GM12878 (cell line): ENCODE data around the gene PPEF1. TPM values are rescaled to one million over a fixed set of nuclear protein-coding genes. Genes with fewer than 3 reads are reported as not detected.

Experiments
- ATAC-seq: fragments of 200-7000 bp; cut with Tn5 transposase; 3 replicates; pipeline ENCODE4 v1.9.1; 2020; ENCODE audit warnings: mild to moderate bottlenecking, moderate library complexity
- BruUV-seq: library from RNA; stranded (reverse); fragments of 400-500 nt; replicated peaks from 2 replicates; lab custom pipeline; 2021; lab: Mats Ljungman, UMichigan
- CTCF ChIA-PET: fragments of 300-600 bp; sonication (Branson Sonifier 250); formaldehyde crosslinking; extraction: SDS; loops from one replicate; lab custom pipeline; 2021; ENCODE audit warnings: inconsistent platforms; lab: Yijun Ruan, JAX
- POLR2A ChIA-PET: fragments of 350-600 bp; formaldehyde crosslinking; extraction: SDS; loops from one replicate; lab custom pipeline; 2021; ENCODE audit warnings: inconsistent platforms; lab: Charles Lee
- RAD21 ChIA-PET: fragments of 300-600 bp; sonication (Branson Sonifier 250); formaldehyde crosslinking; loops from one replicate; lab custom pipeline; 2023; ENCODE audit warnings: antibody characterized with exemption; ENCODE audit not compliant: unreplicated experiment; lab: Charles Lee
- SMC1A ChIA-PET: fragments of 300-600 bp; sonication (Branson Sonifier 250); formaldehyde crosslinking; loops from one replicate; lab custom pipeline; 2023; ENCODE audit not compliant: unreplicated experiment, uncharacterized antibody; lab: Charles Lee
- DNase-seq: peaks from one replicate; pipeline ENCODE4 v3.0.0-alpha.2; 2011; ENCODE audit warnings: low read depth, low spot score
- FAIRE-seq: peaks from 3 replicates; lab custom pipeline; 2011; peaks lifted over from hg19 to GRCh38; lab: Jason Lieb, UNC
- H2AFZ ChIP-seq: 2 replicates; pipeline ENCODE4 v1.6.0; 2011; ENCODE audit warnings: low read depth, low read length, control low read depth; ENCODE audit not compliant: control insufficient read depth
- H3K27ac ChIP-seq: 2 replicates; pipeline ENCODE4 v1.5.1; 2011; ENCODE audit warnings: control low read depth; ENCODE audit not compliant: control insufficient read depth, insufficient read depth
- H3K27me3 ChIP-seq, 2 experiments: replicated peaks in 1 of 2; 2 replicates each; pipeline versions ENCODE4 v1.6.0 to v1.6.1; 2011; ENCODE audit warnings: low read length in 1 of 2; ENCODE audit not compliant: control insufficient read depth in 2 of 2, insufficient read depth in 2 of 2
- H3K36me3 ChIP-seq, 2 experiments: 2 replicates each; pipeline ENCODE4 v1.5.1; 2011; ENCODE audit warnings: low read length in 1 of 2; ENCODE audit not compliant: control insufficient read depth in 2 of 2, insufficient read depth in 2 of 2
- H3K4me1 ChIP-seq: 2 replicates; pipeline ENCODE4 v1.6.1; 2011; ENCODE audit warnings: mild to moderate bottlenecking, low read length, moderate library complexity, mixed read lengths; ENCODE audit not compliant: control insufficient read depth, insufficient read depth
- H3K4me2 ChIP-seq: 2 replicates; pipeline ENCODE4 v1.6.0; 2011; ENCODE audit warnings: control low read depth; ENCODE audit not compliant: control insufficient read depth, insufficient read depth
- H3K4me3 ChIP-seq: fragments of 200-600 bp; sonication (generic); 2 replicates; pipeline ENCODE4 v1.5.1; 2016
- H3K79me2 ChIP-seq: 2 replicates; pipeline ENCODE4 v1.6.0; 2011; ENCODE audit warnings: low read length; ENCODE audit not compliant: control insufficient read depth, insufficient read depth
- H3K9ac ChIP-seq: 2 replicates; pipeline ENCODE4 v1.8.0; 2011; ENCODE audit warnings: low read length, control low read depth, mixed read lengths; ENCODE audit not compliant: control insufficient read depth, insufficient read depth
- H3K9me3 ChIP-seq: replicated peaks from 3 replicates; pipeline ENCODE4 v1.5.1; 2011; ENCODE audit warnings: mild to moderate bottlenecking, low read length; ENCODE audit not compliant: control insufficient read depth, insufficient read depth
- H4K20me1 ChIP-seq: 2 replicates; pipeline ENCODE4 v1.6.0; 2011; ENCODE audit not compliant: control insufficient read depth, insufficient read depth
- CHD1 ChIP-seq: IDR thresholded peaks from 2 replicates; pipeline ENCODE4 v1.6.1; 2012; ENCODE audit warnings: low read depth, low read length, improper control_type of control experiment
- JUNB ChIP-seq: IDR thresholded peaks from 2 replicates; pipeline ENCODE4 v1.6.1; 2016; ENCODE audit warnings: antibody characterized with exemption, mild to moderate bottlenecking
- SPI1 ChIP-seq: IDR thresholded peaks from 2 replicates; pipeline ENCODE4 v1.6.1; 2011; ENCODE audit warnings: low read depth, mild to moderate bottlenecking, low read length, moderate library complexity, borderline replicate concordance; ENCODE audit not compliant: insufficient read depth
- ZBTB33 ChIP-seq: fragments of 450-650 bp; IDR thresholded peaks from 2 replicates; pipeline ENCODE4 v1.6.1; 2017; ENCODE audit warnings: mild to moderate bottlenecking
- ZNF384 ChIP-seq: IDR thresholded peaks from 2 replicates; pipeline ENCODE4 v1.6.1; 2012; ENCODE audit warnings: low read depth, mild to moderate bottlenecking, low read length, improper control_type of control experiment, borderline replicate concordance
- WGBS: methylation state at CpG from one replicate; pipeline ENCODE4 v1.1.6; 2016; ENCODE audit warnings: low lambda C conversion rate; ENCODE audit not compliant: insufficient replicate concordance, insufficient coverage; ENCODE audit errors: missing lambda C conversion rate; 5-methylcytosine and 5-hydroxymethylcytosine counted together
- in situ Hi-C: fragments of 300-500 bp; cut with MboI; formaldehyde crosslinking; loops from 9 replicates; pipeline ENCODE4 v1.14.3; 2018; ENCODE audit warnings: mixed read lengths
- intact Hi-C: fragments of 100-400 bp; cut with micrococcal nuclease; formaldehyde crosslinking; loops from one replicate; pipeline ENCODE4 v1.14.2; 2022; ENCODE audit not compliant: unreplicated experiment
- polyA plus RNA-seq, 11 experiments: library from polyadenylated mRNA; depleted of rRNA in 4 of 11; unstranded in 6 of 11; stranded (reverse) in 5 of 11; fragments of >200 nt; fragmentation: Nextera tagmentation in 4 of 11; fragmentation: Illumina TruSeq in 1 of 11; extraction: Ambion mirVana in 4 of 11; extraction: Trizol in 1 of 11; gene quantifications; 1 replicate in 1 of 11; 2 replicates in 10 of 11; pipeline versions ENCODE4 v1.2.1 to v1.2.3, GENCODE V29; 2011 to 2016; ENCODE audit warnings: inconsistent platforms in 2 of 11, missing spikeins in 2 of 11, low read depth in 1 of 11
- total RNA-seq, 4 experiments: library from RNA; depleted of rRNA in 3 of 4; stranded (reverse); fragments of >200 nt in 3 of 4; fragmentation: Illumina TruSeq in 1 of 4; extraction: Trizol in 1 of 4; gene quantifications; 2 replicates each; pipeline versions ENCODE4 v1.2.1 to v1.2.3, GENCODE V29; 2013 to 2021
- TF ChIP-seq, protein P1 (sequence below): IDR thresholded peaks from 2 replicates; pipeline ENCODE4 v1.6.1; 2012; ENCODE audit warnings: low read depth, low read length, improper control_type of control experiment
- TF ChIP-seq, protein P2 (sequence below), 3 experiments: IDR thresholded peaks in 2 of 3; conservative IDR thresholded peaks in 1 of 3; 2 replicates each; pipeline ENCODE4 v1.5.1; 2011; ENCODE audit warnings: low read depth in 3 of 3, low read length in 3 of 3, mild to moderate bottlenecking in 3 of 3, control low read depth in 2 of 3, moderate library complexity in 2 of 3, inconsistent platforms in 1 of 3, mixed read lengths in 1 of 3; ENCODE audit not compliant: control insufficient read depth in 2 of 3, insufficient read depth in 1 of 3; ENCODE audit errors: extremely low read depth in 1 of 3

The PPEF1 gene
- total and polyA plus RNA-seq, 10 of the 15 experiments (the other 5 are each of a cell fraction or from before 2014, with no cell fraction given): 0.24 to 2.2 (median 0.50) TPM

- TF ChIP-seq CHD1 (no peak), ZBTB33 (no peak), SPI1 (no peak), JUNB (no peak)
- TF ChIP-seq, protein P1, sequence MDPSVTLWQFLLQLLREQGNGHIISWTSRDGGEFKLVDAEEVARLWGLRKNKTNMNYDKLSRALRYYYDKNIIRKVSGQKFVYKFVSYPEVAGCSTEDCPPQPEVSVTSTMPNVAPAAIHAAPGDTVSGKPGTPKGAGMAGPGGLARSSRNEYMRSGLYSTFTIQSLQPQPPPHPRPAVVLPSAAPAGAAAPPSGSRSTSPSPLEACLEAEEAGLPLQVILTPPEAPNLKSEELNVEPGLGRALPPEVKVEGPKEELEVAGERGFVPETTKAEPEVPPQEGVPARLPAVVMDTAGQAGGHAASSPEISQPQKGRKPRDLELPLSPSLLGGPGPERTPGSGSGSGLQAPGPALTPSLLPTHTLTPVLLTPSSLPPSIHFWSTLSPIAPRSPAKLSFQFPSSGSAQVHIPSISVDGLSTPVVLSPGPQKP: no peak
Observed at GRCh38 chrX:18825375-18825774, 117.9 kb downstream of the PPEF1 start (continued).

GRCh38 chrX:18828832-18829404, 121.5 kb downstream of the PPEF1 start:
- Histone ChIP-seq H4K20me1 (no peaks in the 10 kb centered on the region), H3K9me3 (no peaks in the 10 kb centered on the region; the same call in 2 of the 3 replicates), H3K27me3 (no peaks in the 10 kb centered on the region), H3K27ac (no peak overlapping the region), H3K36me3 (no peaks in the 10 kb centered on the region), H3K9ac (no peak overlapping the region), H3K79me2 (no peaks in the 10 kb centered on the region), H3K4me1 (no peaks in the 10 kb centered on the region)
- ATAC-seq (no peak), DNase-seq (no peak), FAIRE-seq (no peak)
- 0% methylated on average over 1 of the region's 1 CpG for WGBS
- ChIA-PET SMC1A (interaction anchor here (0.9 kb wide), 1 partner anchor 26 kb away, joined by 4 read pairs; no protein-coding TSS in a partner anchor), POLR2A (no interaction called here)
- no TSS peak for BruUV-seq
- intact Hi-C loops: no loop called here
- in situ Hi-C loops: no loop called here
- TF ChIP-seq ZNF384: no peak
- TF ChIP-seq, protein P2, sequence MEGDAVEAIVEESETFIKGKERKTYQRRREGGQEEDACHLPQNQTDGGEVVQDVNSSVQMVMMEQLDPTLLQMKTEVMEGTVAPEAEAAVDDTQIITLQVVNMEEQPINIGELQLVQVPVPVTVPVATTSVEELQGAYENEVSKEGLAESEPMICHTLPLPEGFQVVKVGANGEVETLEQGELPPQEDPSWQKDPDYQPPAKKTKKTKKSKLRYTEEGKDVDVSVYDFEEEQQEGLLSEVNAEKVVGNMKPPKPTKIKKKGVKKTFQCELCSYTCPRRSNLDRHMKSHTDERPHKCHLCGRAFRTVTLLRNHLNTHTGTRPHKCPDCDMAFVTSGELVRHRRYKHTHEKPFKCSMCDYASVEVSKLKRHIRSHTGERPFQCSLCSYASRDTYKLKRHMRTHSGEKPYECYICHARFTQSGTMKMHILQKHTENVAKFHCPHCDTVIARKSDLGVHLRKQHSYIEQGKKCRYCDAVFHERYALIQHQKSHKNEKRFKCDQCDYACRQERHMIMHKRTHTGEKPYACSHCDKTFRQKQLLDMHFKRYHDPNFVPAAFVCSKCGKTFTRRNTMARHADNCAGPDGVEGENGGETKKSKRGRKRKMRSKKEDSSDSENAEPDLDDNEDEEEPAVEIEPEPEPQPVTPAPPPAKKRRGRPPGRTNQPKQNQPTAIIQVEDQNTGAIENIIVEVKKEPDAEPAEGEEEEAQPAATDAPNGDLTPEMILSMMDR (IDR thresholded peaks at IDR 0.05 in 2 of 3, conservative IDR thresholded peaks at IDR 0.05 in 1 of 3; ENCODE audit: control insufficient read depth in 2 of 3, extremely low read depth in 1 of 3, insufficient read depth in 1 of 3, low read depth in 3 of 3, low read length in 3 of 3): peak in 2 of 3 experiments; percentile 1 to 25; a peak in 1 of 6 replicates
- TF ChIP-seq, all 136 proteins: peak for 1
- Histone ChIP-seq H2AFZ (peak overlapping the region; percentile 12; the same call in 1 of the 2 replicates), H3K4me2 (no peak overlapping the region), H3K4me3 (no peak overlapping the region)
- ChIA-PET CTCF (interaction anchor here (1.0 kb wide), 1 partner anchor 38 kb away, joined by 3 read pairs; no protein-coding TSS in a partner anchor), RAD21 (interaction anchor here (1.2 kb wide), 1 partner anchor 27 kb away, joined by 4 read pairs; no protein-coding TSS in a partner anchor)
